ENCODE results near the gene CLIC4.

GRCh38 chr1:24826510-24826909 is 81.3 kb downstream of the CLIC4 start:
- TF ChIP-seq CTCF (IDR thresholded peaks at IDR 0.05) (no peak), POLR2A (IDR thresholded peaks at IDR 0.05) (no peak)
